GOT3 (cell line): Measurements from ENCODE around the gene C1orf210.

Experiments
- DNase-seq: peaks from one replicate; lab custom pipeline; 2025; ENCODE audit warnings: mixed read lengths; lab: John Stamatoyannopoulos, UW

The C1orf210 gene

DNA sequence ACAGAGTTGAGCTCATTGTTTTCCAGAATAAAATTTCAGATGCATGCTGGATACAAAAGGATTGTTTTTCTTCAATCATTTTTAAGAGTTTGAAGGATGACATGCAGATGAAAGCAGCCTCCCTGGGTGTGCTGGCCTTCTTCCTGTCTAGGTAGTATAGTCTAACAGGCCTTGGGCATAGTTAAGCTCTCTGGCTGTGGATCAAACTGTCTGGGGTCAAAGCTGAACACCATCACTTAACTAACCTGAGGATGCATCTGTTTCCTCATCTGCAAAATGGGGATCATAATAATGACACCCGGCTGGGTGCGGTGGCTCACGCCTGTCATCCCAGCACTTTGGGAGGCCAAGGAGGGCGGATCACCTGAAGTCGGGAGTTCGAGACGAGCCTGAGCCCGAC, 9.4 kb upstream of the C1orf210 start:
- no peak for DNase-seq

DNA sequence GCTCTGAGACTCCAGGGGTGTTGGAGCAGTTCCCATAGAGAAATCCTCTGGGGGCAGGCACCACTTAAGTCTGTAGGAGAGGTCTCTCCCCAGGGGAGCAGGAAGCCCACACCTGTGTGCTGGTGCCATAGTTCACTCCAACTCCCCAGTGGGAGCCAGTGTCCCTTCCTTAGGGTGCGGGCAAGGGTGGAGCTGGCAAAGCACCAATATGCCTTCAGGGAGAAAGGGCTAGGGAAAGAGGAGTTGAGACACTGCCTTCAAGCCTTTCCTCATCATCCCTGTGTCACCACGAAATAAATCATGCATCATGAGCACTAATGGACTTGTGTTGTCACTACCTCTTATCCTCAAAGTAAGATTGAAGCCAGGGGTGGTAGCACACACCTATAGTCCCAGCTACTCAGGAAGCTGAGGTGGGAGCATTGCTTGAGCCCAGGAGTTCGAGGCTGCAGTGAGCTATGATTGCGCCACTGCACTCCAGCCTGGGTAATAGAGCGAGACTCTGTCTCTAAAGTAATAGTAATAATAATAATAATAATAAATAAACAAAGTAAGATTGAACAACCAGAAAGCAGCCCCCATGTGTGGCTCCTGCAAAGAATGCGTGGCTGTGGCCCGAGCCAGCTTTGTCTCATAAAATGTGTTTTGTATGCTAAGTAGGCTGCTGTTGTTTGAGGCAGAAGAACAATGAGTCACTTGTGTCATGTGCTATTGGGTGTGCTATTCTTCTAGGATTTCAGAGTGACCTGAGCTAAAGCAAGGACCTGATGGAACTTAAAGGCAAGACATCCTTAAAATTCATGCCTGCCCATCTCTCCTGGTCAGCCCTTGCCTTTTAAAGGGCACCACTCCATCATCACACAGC, 8.7 kb upstream of the C1orf210 start:
- no peak for DNase-seq

DNA sequence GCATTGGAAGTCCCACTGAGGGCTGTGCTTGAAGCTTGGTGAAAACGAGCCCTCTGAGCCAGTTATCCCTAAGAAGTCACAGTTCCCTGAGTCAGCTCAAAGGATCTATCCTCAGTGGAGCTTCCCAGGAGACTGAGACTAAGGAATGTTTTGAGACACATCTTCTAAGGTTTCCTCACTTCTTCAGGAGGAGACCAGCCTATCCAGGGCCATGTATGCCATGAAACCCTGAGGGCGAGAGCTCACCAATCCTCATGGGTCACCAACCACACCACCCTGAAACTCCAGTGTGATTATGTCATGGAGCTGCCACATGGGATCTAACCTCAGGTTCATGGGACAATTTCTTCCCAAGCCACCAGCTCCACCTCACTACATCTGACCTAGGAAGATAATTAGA, 7.8 kb upstream of the C1orf210 start:
- DNase-seq, result no peak

DNA sequence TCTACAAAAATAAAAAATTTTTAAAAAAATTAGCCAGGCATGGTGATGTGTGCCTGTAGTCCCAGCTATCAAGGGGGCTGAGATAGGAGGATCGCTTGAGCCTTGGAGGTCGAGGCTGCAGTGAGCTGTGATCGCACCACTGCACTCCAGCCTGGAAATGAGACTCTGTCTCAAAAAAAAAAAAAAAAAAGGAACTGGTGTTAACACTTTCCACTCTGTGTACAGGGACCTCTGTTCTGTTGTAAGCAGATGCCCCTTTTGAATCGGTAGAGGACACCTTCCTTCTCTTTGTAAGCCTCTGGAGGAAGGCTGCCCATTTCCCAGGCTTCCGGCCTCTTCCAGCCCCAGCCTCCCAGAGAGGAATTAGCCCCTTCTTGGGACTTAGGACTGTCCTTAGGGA, 7.3 kb upstream of the C1orf210 start:
- no peak for DNase-seq

DNA sequence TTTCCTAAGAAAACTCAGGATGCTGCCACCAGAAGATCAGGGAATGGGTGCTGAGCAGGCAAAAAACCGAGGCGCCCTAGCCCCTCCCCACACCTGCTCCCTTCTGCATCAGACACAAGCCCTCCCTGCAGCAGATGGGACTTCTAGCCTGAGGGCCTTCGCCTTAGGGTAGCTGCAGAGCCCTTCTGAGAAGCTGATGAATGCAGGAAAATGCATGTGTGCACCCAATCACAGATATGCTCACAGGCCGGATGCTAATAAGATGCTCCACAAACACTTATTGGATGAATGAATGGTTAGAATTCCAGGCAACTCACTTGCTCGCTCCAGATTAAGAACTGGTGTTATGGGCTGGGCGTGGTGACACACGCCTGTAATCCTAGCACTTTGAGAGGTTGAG, 6.8 kb upstream of the C1orf210 start:
- no peak for DNase-seq

DNA sequence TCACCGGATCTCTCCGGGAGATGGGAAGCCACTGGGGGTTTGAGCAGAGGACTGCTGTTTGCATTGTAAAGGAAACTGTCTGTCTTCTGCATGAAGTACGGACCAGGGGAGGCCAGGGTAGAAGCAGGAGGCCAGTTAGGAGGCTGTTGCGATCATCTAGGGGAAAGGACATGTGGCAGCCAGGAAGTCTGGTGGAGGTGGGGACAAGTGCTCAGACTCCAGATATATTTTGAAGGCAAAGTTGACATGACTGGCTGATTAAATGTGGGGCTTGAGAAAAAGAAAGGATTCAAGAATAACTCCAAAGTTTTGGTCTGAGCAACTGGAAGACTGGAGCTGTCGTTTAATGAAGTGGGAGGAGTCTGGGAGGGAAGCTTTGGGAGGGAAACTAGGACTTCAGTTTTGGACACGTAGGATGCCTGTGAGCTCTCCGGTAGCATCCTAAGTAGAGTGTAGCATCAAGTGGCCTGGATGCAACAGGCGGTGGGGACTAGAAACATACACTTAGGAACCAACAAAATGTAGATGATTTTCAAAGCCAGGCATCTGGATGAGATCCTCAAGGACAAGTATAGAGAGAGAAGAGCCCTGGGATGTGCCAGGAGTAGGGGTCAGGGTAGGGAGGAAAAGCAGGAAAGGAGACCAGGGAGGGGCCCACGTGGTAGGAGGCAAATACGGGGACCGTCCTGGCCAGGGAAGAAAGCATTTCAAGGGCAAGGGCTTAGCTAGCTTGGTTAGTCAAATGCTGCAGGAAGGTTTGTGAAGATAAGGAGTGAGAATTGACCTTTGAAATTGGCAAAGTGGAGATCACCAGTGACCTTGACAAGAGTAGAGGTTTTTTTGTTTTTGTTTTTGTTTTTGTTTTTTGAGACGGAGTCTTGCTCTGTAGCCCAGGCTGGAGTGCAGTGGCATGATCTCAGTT, 3.7 kb upstream of the C1orf210 start:
- no peak for DNase-seq

DNA sequence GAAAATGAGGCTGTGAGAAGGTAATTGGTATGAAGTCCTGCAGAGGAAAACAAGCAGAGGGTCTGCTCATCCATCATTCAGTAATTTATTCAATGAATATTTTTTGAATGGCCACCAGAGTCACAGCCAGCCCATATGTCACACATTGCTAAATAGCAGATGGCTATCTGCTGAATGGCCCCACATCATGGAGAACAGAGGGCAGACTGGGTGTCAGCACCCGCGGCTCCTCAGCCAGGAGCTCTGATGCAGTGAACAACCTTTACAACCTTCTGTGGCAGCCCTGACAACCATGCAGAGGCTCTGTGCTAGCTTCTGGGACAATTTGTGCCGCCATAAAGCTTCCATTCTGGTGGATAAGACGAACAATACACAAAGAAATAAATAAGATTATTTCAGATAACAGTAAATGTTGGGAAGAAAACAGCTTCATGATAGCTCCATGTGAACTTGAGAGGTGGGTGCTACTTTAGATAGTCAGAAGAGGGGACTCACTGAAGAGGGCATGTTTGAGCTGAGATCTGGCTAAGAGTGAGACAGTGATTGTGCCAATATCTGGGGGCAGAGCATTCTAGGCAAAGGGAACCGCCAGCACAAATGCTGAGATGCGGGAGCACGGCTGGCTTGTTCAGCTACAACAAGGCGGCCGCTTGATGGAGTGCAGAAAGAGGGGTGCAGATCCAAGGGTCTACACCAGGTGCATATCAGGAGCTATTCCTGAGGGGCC, 2.8 kb upstream of the C1orf210 start:
- no peak for DNase-seq

DNA sequence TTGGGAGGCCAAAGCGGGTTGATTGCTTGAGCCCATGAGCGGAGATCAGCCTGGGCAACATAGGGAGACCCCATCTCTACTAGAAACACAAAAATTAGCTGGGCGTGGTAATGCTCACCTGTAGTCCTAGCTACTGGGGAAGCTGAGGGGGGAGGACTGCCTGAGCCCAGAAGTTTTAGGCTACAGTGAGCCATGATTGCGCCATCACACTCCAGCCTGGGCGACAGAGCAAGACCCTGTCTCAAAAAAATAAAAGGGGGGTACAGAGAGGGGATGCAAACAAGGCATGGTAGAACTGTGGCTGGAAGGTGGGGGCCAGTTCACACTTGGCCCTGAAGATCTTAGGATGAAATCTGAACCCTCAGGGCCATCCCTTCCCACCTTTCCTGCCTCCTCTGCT, 1.2 kb upstream of the C1orf210 start:
- DNase-seq, result no peak

DNA sequence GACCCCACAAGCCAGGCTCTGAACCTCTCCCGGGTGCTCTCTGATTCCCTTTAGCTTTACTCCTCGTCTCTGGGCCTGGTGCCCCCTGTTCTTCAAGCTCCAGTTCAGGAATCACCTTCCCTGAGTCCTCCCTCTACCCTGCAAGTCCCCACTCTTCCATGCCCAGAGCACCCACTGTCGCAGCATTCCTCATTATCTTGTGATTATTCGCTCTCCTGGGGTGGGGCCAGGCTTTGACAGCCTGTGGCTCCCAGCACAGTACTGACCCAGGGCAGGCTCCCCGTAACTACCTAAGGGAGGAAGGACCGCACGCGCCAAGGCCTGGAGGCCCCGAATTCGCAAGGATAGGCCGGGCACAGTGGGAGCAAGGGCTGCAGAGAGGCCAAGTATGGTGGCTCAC, 734 bp upstream of the C1orf210 start:
- DNase-seq, result no peak

DNA sequence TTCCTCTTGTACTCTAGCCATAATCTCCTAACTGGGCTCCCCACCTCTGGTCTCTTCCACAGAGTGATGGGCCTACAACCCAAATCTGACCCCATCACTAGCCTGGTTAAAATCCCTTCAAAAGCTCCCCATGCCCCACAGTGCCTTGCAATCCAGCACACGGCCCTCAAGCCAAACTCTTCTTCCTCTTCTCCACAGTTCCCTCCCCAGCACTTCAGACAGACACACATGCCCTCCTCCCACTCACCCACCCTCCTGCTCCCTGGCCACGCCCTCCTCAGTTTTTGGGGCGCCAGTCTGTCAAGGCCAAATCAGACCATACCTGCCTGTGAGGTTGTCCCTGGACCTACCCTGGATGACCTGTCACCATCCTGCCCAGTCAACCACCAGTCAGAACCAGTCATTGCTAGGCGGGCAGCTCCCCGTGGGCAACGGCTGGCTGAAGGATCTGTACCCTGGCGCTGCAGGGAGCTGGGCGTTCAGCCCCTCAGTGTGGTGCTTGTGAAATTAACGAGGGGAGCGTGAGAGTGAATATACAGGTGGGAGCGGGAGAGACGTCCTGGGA, 753 bp downstream of the C1orf210 start:
- DNase-seq, result no peak

DNA sequence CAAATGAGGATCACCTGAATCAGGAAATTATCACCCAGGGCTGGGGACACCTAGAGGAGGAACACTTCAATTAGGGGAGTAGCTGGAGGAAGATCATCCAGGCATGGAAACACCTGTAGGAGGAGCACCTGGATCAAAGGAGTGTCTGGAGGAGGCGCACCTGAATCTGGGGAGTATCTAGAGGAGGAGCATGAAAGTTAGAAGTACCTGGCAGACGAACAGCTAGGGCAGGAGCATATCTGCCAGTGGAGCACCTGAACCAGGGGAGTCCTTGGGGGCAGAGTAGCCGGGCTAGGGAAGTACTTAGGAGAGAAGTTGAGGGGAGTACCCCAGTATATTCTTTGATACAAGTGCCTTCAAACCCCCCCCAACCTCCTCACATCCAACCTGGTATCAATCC, 1.3 kb downstream of the C1orf210 start:
- DNase-seq, result no peak

DNA sequence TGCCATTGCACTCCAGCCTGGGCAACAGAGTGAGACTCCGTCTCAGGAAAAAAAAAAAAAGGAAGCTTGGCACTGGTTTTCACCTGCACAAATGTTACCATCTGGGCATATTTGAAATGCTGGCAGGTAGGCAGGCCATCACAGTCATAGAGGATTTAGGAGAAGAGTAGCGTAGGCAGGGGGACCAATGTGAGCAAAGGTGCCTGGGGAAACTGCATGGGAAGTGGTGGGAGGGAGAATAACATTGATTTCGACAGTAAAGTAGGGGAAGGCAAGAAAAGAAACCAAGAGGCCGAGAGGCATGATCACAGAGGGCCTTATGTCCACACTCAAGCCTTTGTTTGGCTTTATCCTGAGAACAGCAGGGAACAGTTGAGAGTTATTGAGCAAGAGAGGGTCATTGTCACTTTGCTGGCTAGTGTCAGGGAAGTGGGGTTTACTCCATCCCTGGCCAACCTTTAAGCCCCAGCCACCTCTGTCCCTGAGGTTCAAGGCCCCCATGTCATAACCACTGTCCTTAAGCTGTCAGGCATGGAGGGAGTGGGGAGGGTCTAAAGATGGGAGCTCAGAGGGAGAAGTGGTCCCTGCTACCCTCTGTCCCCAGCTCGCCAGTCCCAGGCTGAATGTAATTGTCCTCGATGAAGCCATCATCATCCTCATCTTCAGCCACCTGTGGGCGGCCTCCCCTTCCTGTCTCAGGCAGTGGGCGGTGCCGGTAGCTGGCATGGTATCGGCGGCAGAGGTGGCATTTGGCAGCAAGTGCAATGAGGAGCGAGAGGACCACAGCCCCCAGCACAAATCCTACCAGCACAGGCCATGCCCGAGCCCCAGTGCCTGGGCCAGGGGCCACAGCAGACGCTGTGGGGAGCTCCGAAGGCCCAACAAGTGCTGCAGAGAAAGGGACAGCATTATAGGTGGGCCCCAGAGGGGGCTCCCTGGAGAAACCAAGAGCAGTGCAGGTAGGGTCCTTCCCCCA, 2.9 kb downstream of the C1orf210 start:
- no peak for DNase-seq

DNA sequence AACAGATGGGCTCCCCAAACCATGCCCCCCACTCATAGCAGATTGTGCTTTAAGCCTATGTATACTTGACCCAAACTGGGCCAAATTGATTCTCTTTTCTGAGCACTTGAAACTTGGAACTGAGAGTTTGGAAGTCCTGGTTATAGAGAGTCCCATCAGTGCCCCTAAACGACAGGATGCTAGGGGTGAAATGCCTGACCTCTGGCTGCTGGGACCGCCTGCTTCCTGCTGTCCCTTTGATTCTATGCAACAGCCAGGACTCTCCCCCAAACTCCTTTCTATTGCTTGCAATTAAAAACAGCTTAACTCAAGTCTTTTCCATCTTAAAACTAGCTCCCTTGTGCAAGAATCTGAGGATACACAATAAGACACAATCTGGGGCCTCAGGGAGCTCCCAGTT, 4.7 kb downstream of the C1orf210 start:
- DNase-seq, result no peak

DNA sequence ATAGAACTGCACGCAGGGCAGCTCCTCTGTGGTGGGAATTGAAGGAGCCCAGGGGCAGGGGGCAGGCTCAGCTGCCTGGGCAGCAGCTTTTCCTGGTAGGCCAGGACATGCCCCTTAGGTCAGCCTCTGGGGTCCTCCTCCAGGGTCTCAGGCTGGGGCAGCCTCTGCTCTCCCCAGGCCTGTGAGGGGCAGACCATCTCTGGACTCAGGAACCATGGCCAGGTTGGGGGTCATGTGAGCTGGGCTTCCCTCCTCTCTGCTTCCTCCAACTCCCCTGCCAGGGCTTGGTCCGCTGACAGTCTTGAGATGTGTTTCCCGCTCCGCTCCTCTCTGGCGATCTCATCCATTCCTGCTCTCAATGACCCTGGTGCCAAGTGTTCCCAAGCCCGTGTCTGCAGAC, 5.7 kb downstream of the C1orf210 start:
- DNase-seq, result no peak

DNA sequence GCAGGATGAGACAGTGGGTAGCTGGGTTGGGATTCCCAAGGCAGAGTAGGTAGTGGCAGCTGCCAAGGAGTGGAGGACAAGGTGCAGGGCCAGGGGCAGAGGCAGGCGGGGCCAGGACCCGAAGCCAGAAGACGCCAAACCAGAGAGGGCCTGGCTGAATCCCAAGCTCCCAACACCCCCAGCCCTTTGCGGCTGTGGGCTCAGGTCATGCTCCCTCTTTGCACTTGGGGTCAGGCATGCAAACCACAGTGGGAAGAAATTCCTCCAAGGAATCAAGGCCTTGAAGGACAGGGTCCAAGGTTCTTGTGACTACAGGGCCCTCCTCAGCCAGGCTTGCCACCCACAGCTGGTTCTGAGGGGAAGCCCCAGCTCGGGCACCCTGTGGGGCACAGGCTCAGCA, 6.2 kb downstream of the C1orf210 start:
- no peak for DNase-seq

DNA sequence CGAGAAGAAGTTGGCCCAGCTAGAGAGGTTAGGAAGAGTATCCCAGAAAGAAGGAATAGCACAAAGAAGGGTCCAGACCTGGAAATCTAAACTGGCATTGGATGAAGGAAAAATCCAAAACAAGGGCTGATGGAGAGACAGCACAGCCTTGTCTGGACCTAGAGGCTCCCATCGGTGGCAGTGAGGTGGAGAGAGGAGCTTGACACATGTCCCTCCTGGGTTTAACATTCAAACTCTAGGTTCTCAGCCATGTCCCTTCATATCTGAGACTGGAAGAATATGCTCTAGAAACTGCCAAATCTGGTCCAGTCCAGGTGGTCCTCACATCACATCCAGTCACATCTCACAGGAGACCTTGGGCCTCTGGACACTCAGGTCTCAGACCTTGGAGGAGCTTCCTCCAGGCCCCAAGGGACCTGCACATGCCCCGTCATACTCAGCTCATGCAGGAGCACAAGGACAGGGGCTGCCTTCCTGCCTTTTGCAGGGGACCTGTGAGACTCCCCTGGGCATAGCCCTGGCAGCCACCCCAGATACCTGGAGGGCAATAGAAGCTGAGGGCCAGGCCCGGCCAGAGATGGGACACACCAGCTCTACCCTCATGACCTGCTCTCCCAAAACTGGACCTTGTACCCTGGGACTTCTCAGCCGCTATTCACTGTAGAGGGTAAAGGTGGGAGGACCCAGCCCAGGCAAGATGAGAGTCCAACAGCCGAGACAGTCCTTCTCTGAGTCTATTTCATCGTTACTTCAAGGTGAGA, 8.1 kb downstream of the C1orf210 start:
- DNase-seq, result no peak

DNA sequence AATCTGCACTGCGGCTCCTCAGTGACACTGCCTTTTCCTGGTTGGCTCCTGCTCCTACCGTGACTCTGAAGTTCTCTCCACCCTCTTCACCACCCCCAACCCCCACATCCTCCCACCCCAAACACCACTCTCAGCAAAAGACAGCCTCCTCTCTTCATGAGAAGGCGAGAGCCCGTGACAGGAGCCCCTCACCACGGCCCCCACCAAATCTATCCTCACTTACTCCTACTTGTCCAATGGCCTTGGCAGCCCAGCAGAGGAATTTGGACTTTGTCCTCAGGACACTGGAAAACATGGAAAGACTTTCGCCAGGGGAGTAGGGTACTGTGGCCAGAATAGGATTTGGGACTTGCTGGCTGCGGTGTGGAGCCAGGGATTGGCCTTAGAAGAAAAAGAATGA, 8.7 kb downstream of the C1orf210 start:
- no peak for DNase-seq

DNA sequence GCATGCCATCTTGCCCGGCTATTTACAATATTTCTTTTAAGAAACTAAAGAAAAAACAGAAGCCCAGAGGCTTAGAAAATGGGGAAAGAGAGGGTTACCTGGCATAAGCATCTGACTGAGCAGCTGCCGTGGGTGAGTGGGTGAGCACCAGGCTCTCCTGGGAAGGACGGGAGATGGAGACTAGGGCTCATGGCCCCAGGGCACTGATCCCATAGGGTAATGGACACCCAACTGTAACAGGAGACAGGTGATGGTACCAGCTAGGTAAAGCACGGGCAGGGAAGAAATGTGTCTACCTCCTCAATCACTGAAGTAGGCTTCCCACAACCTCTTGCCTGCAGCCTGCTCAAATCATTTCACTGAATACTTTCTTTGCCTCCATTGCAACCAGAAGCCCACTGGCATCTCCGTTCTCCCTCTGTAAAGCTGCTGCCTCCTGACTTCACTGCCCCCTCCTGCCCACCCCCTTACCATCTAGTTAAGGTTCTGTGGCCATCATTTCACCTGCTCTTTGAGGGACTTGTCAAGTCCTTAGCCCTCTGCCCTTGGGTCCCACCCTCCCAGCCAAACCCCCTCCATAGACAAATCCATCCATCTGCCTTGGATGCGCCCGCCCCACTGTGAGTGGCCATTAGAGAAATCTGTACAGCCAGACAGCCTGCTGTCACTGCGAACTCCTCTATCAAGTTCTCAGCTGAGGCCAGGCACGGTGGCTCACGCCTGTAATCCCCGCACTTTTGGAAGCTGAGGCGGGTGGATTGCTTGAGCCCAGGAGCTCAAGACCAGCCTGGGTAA, 9.4 kb downstream of the C1orf210 start:
- DNase-seq, result no peak

DNA sequence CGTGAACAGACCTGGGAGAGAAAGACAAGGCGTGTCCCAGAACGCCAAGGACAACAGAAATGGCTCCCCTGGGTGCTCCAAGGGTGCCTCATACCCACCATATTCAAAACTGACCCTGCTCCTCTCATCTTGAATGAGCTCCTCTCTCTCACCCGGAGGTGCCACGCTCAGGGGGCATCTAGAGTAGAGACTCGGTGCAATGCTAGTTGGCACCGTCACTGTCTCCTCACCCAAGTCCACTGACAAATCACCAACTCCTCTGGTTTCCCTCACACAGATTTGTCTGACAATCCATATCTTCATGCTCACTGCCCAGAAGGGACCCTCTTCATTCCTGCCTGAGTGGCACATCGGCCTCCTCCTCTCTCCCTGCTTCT, 10.6 kb downstream of the C1orf210 start:
- no peak for DNase-seq
